Left lung (tissue), 14 donors: Measurements from ENCODE around the gene GGTLC2. TPM values are rescaled to one million over a fixed set of nuclear protein-coding genes. Genes with fewer than 3 reads are reported as not detected.
"Not testable (repeated sequence)": the region's sequence is repeated elsewhere in the genome, so short reads cannot be mapped to it uniquely, and the experiment has no call there.

ENCODE experiments used
- ATAC-seq: fragments of 200-7000 bp; cut with Tn5 transposase; one replicate; pipeline ENCODE4 v1.9.1; 2020; ENCODE audit warnings: moderate library complexity
- DNase-seq, 4 donors: peaks; one replicate each; pipeline ENCODE4 v3.0.0-alpha.2; 2013 to 2020
- H3K27ac ChIP-seq, 2 donors: fragments of 200-600 bp; sonication (generic) in 1 of 2; one replicate each; pipeline versions ENCODE4 v1.5.0 to v1.8.0; 2020 to 2021
- H3K27me3 ChIP-seq, 2 donors: fragments of 200-600 bp; sonication (generic) in 1 of 2; one replicate each; pipeline versions ENCODE4 v1.5.0 to v1.8.0; 2020 to 2021
- H3K36me3 ChIP-seq, 2 donors: fragments of 200-600 bp; sonication (generic) in 1 of 2; one replicate each; pipeline versions ENCODE4 v1.5.0 to v1.8.0; 2020 to 2021
- H3K4me1 ChIP-seq, 2 donors: fragments of 200-600 bp; one replicate each; pipeline ENCODE4 v1.8.0; 2021
- H3K4me3 ChIP-seq, 2 donors: fragments of 200-600 bp; sonication (generic) in 1 of 2; one replicate each; pipeline versions ENCODE4 v1.5.0 to v1.8.0; 2020 to 2021; ENCODE audit warnings: mild to moderate bottlenecking in 1 of 2
- H3K9me3 ChIP-seq, 2 donors: fragments of 200-600 bp; sonication (generic) in 1 of 2; one replicate each; pipeline versions ENCODE4 v1.5.0 to v1.8.0; 2020 to 2021
- CTCF ChIP-seq, 2 donors: fragments of 200-600 bp; sonication (generic) in 1 of 2; IDR thresholded peaks; one replicate each; pipeline versions ENCODE4 v1.5.0 to v1.8.0; 2021; ENCODE audit warnings: antibody characterized with exemption in 2 of 2
- intact Hi-C, 2 donors: fragments of 100-400 bp; cut with DNase I; formaldehyde crosslinking; loops; one replicate each; pipeline versions ENCODE4 v1.11.2 to v1.14.2; 2022
- long read RNA-seq, 12 donors: library from polyadenylated mRNA in 2 of 12; unstranded in 2 of 12; transcript quantifications; one replicate each; pipeline ENCODE4 v2.0.0 and lab custom pipeline, GENCODE V29; 2019 to 2026
- polyA plus RNA-seq, 6 donors: library from polyadenylated mRNA; unstranded; fragments of 120-200 nt; gene quantifications; one replicate each; pipeline ENCODE4 v1.2.1, GENCODE V29; 2013; ENCODE audit not compliant: insufficient read length in 6 of 6
- total RNA-seq, 2 donors: library from RNA; stranded (reverse); fragmentation: NEBNext Ultra II Directional; extraction: Animal tissue kit (Norgen Biotek cat#: 25700); gene quantifications; one replicate each; pipeline ENCODE4 v1.2.1, GENCODE V29; 2021
- donor health status: DM: no; HTN: yes; CAD: no.
- donor health status: DM: no; HTN: no; CAD: no.

The GGTLC2 gene
- total RNA-seq (under 1 TPM; 0.47 to 0.55 TPM), polyA plus RNA-seq (under 1 TPM in 5 of 6 donors, not detected in 1; 0.26 to 0.46 (median 0.30) TPM)
- long read RNA-seq, donor 1, result 0 reads
- long read RNA-seq, donor 2, result 0 reads
- long read RNA-seq, donor 3, result 0 reads
- long read RNA-seq, donor 4, result 0 reads
- long read RNA-seq, donor 5, result 0 reads
- long read RNA-seq, donor 6, result 0 reads
- long read RNA-seq, donor 7, result 0 reads
- long read RNA-seq, donor 8, result 0 reads
- long read RNA-seq, donor 9, result 0 reads
- long read RNA-seq, donor 10, partial matches to known transcripts, result 0 of 1 reads
- long read RNA-seq, donor 10, other reads (novel, unspliced or antisense), result 0 of 1 reads
- long read RNA-seq, donor 11, result 0 reads
- long read RNA-seq, donor 12, result 0 reads

GRCh38 chr22:22644314-22644713 is at the start of gene GGTLC2:
Gene GGTLC2, plus strand, starts transcription at chr22:22644614. Its CDS starts 1,732 bp downstream, at chr22:22646346.
- DNase-seq, H3K36me3 ChIP-seq, intact Hi-C loops, ATAC-seq, H3K27ac ChIP-seq, H3K4me3 ChIP-seq, H3K9me3 ChIP-seq, H3K4me1 ChIP-seq, H3K27me3 ChIP-seq: not testable (repeated sequence)

- no peak for ATAC-seq
- intact Hi-C loops, result no loop called here
Measured at GRCh38 chr22:22595001-22595835, 49.2 kb upstream of the GGTLC2 start.

GRCh38 chr22:22598144-22598543 is 46.3 kb upstream of the GGTLC2 start:
- no peak overlapping the region for H3K4me3 ChIP-seq
- no peak overlapping the region for H3K27ac ChIP-seq
- no peak for TF ChIP-seq CTCF (IDR thresholded peaks at IDR 0.05)
- no peaks in the 10 kb centered on the region for H3K27me3 ChIP-seq
- no peak for ATAC-seq
- no peaks in the 10 kb centered on the region for H3K36me3 ChIP-seq
- H3K9me3 ChIP-seq, result no peaks in the 10 kb centered on the region
- intact Hi-C loops, result no loop called here
- no peaks in the 10 kb centered on the region for H3K4me1 ChIP-seq
- DNase-seq, result no peak

More at GRCh38 chr22:22595001-22595835, 49.2 kb upstream of the GGTLC2 start:
- no peak overlapping the region for H3K4me3 ChIP-seq
- no peak overlapping the region for H3K27ac ChIP-seq
- no peak for TF ChIP-seq CTCF (IDR thresholded peaks at IDR 0.05)
- no peaks in the 10 kb centered on the region for H3K9me3 ChIP-seq
- no peak for DNase-seq
- no peaks in the 10 kb centered on the region for H3K27me3 ChIP-seq
- no peaks in the 10 kb centered on the region for H3K4me1 ChIP-seq
- H3K36me3 ChIP-seq, result no peaks in the 10 kb centered on the region

GRCh38 chr22:22599248-22599647 is 45.2 kb upstream of the GGTLC2 start:
- no peak overlapping the region for H3K4me3 ChIP-seq
- intact Hi-C loops, result no loop called here
- no peak for TF ChIP-seq CTCF (IDR thresholded peaks at IDR 0.05)
- H3K9me3 ChIP-seq, result no peaks in the 10 kb centered on the region
- ATAC-seq (no peak), DNase-seq (no peak)
- H3K4me1 ChIP-seq, result no peaks in the 10 kb centered on the region
- H3K27ac ChIP-seq, result no peak overlapping the region
- H3K27me3 ChIP-seq, result no peaks in the 10 kb centered on the region
- H3K36me3 ChIP-seq, result no peaks in the 10 kb centered on the region

DNA sequence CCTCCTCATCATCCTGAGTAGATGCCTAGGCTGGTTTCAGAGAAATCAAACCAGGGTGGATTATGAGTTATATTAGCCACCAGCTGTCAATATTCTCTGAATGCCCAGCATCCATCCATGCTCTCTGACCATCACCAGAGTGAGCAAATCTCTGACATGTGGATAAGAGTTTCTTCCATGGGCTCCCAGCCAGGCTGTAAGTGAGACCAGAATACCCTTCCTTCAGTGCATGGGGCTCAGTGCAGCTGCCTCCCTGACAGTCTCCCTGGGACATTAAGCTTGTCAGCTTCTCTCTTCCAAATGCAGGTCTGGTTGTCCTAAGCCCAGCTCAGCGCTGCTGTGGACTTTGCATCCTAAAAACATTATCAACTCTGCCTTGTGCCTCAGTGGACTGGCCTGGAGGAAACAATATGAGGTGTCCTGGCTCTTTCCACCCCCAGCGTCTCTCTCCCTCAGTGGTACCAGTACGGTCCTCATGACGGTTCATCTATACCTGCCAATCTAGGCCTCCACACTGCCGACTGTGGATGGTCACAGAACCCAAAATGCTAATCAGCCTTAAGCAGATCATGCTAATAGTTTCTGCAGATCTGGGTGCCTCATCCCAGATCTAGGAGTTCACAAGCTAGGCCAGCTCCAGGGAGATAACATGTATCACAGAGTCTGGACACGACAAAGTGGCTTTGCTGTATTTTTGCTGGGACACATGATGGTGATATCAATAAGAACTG is 43.7 kb upstream of the GGTLC2 start:
- intact Hi-C loops, result no loop called here

More for the DNA sequence above, 43.7 kb upstream of the GGTLC2 start:
- Histone ChIP-seq H3K4me1 (no peaks in the 10 kb centered on the region), H3K36me3 (no peaks in the 10 kb centered on the region), H3K4me3 (no peak overlapping the region), H3K27ac (no peak overlapping the region), H3K9me3 (no peaks in the 10 kb centered on the region), H3K27me3 (no peaks in the 10 kb centered on the region)
- no peak for TF ChIP-seq CTCF (IDR thresholded peaks at IDR 0.05)
- ATAC-seq (no peak), DNase-seq (no peak)
